Large intestine (tissue), 3 donors: ENCODE results near the gene HES5. TPM values are rescaled to one million over a fixed set of nuclear protein-coding genes. Genes with fewer than 3 reads are reported as not detected.
"Not testable (repeated sequence)": the region's sequence is repeated elsewhere in the genome, so short reads cannot be mapped to it uniquely, and the experiment has no call there.

Experiments used
- DNase-seq, 2 donors: peaks; one replicate each; pipeline versions ENCODE4 v3.0.0 to v3.0.0-alpha.2; 2013
- H3K27ac ChIP-seq: one replicate; pipeline ENCODE4 v1.5.1; 2013; ENCODE audit warnings: low read length
- H3K27me3 ChIP-seq: 2 replicates; pipeline ENCODE4 v1.6.1; 2013; ENCODE audit warnings: low read length; ENCODE audit not compliant: control insufficient read depth, insufficient read depth
- H3K36me3 ChIP-seq: 2 replicates; pipeline ENCODE4 v1.6.1; 2013; ENCODE audit warnings: low read length; ENCODE audit not compliant: control insufficient read depth, insufficient read depth
- H3K4me1 ChIP-seq: one replicate; pipeline ENCODE4 v1.6.1; 2013; ENCODE audit warnings: low read length; ENCODE audit not compliant: control insufficient read depth, insufficient read depth
- H3K4me3 ChIP-seq: one replicate; pipeline ENCODE4 v1.5.1; 2013; ENCODE audit warnings: low read length
- H3K9me3 ChIP-seq: one replicate; pipeline ENCODE4 v1.6.1; 2013; ENCODE audit warnings: mild to moderate bottlenecking, low read depth, low read length, moderate library complexity; ENCODE audit not compliant: control insufficient read depth
- WGBS: methylation state at CpG from one replicate; pipeline ENCODE4 v1.1.5; 2013; ENCODE audit warnings: low lambda C conversion rate; ENCODE audit not compliant: insufficient coverage; 5-methylcytosine and 5-hydroxymethylcytosine counted together
- polyA plus RNA-seq: library from polyadenylated mRNA; unstranded; fragments of 120-200 nt; gene quantifications from one replicate; pipeline ENCODE4 v1.2.1, GENCODE V29; 2013

The HES5 gene
- polyA plus RNA-seq, 1 donor: 0.31 TPM

- Histone ChIP-seq H3K4me3 (no peak overlapping the region), H3K27ac (no peak overlapping the region), H3K4me1 (peaks cover 28% of the 10 kb centered on the region), H3K9me3 (peaks cover 32% of the 10 kb centered on the region), H3K36me3 (peaks cover 3% of the 10 kb centered on the region), H3K27me3 (no peaks in the 10 kb centered on the region)
- WGBS: no CpG with 5 or more reads among the region's 17 CpGs
- DNase-seq: no peak
These were observed 39.0 kb upstream of the HES5 start for GRCh38 chr1:2569060-2569459.

- H3K4me3 ChIP-seq: not testable (repeated sequence)
- no CpG with 5 or more reads among the region's 17 CpGs for WGBS
These were observed 38.2 kb upstream of the HES5 start for GRCh38 chr1:2568187-2568816.

GRCh38 chr1:2567083-2567679, 37.1 kb upstream of the HES5 start:
- H3K9me3 ChIP-seq: peaks cover 17% of the 10 kb centered on the region
- peaks cover 47% of the 10 kb centered on the region for H3K4me1 ChIP-seq
- no peak for DNase-seq
- no peaks in the 10 kb centered on the region for H3K27me3 ChIP-seq
- no CpG with 5 or more reads among the region's 16 CpGs for WGBS
- no peak overlapping the region for H3K27ac ChIP-seq
- H3K36me3 ChIP-seq: peaks cover 21% of the 10 kb centered on the region
- H3K4me3 ChIP-seq: no peak overlapping the region

More at GRCh38 chr1:2568187-2568816, 38.2 kb upstream of the HES5 start:
- Histone ChIP-seq H3K4me1 (peaks cover 36% of the 10 kb centered on the region), H3K9me3 (peaks cover 25% of the 10 kb centered on the region), H3K36me3 (peaks cover 10% of the 10 kb centered on the region)
- not testable (repeated sequence) for H3K27me3 ChIP-seq, DNase-seq, H3K27ac ChIP-seq

GRCh38 chr1:2566101-2567045, 36.3 kb upstream of the HES5 start:
- Histone ChIP-seq H3K4me1 (peaks cover 51% of the 10 kb centered on the region), H3K9me3 (peaks cover 12% of the 10 kb centered on the region), H3K27ac (no peak overlapping the region), H3K4me3 (no peak overlapping the region), H3K36me3 (peaks cover 29% of the 10 kb centered on the region), H3K27me3 (no peaks in the 10 kb centered on the region)
- no peak for DNase-seq
- WGBS: 95% methylated on average over 4 of the region's 34 CpGs

GRCh38 chr1:2564815-2565374, 34.8 kb upstream of the HES5 start:
- peak overlapping the region; percentile 75 for H3K27ac ChIP-seq
- 20% methylated on average over 1 of the region's 14 CpGs for WGBS
- H3K9me3 ChIP-seq: peaks cover 4% of the 10 kb centered on the region
- no peaks in the 10 kb centered on the region for H3K27me3 ChIP-seq
- H3K4me1 ChIP-seq: peaks cover 63% of the 10 kb centered on the region
- H3K4me3 ChIP-seq: no peak overlapping the region
- DNase-seq: peak; percentile 51 to 85
- peaks cover 42% of the 10 kb centered on the region for H3K36me3 ChIP-seq

- Histone ChIP-seq H3K36me3 (peaks cover 49% of the 10 kb centered on the region), H3K27me3 (no peaks in the 10 kb centered on the region), H3K4me3 (no peak overlapping the region), H3K4me1 (peaks cover 69% of the 10 kb centered on the region), H3K27ac (peak overlapping the region; percentile 75), H3K9me3 (peaks cover 4% of the 10 kb centered on the region)
- no CpG with 5 or more reads among the region's 20 CpGs for WGBS
- DNase-seq: no peak
These were observed 34.1 kb upstream of the HES5 start for GRCh38 chr1:2564006-2564814.

- no CpG with 5 or more reads among the region's 18 CpGs for WGBS
- Histone ChIP-seq H3K4me3 (no peak overlapping the region), H3K36me3 (peaks cover 59% of the 10 kb centered on the region), H3K4me1 (peaks cover 79% of the 10 kb centered on the region), H3K9me3 (no peaks in the 10 kb centered on the region), H3K27ac (peak overlapping the region; percentile 75), H3K27me3 (no peaks in the 10 kb centered on the region)
- peak in 1 of 2 donors; percentile 62 for DNase-seq
These were observed 33.1 kb upstream of the HES5 start for GRCh38 chr1:2563205-2563604.

GRCh38 chr1:2561898-2562895, 32.1 kb upstream of the HES5 start:
- Histone ChIP-seq H3K4me3 (no peak overlapping the region), H3K27ac (peak overlapping the region; percentile 75), H3K27me3 (no peaks in the 10 kb centered on the region), H3K36me3 (peaks cover 63% of the 10 kb centered on the region), H3K4me1 (peaks cover 87% of the 10 kb centered on the region), H3K9me3 (no peaks in the 10 kb centered on the region)
- DNase-seq: no peak
- no CpG with 5 or more reads among the region's 24 CpGs for WGBS

- Histone ChIP-seq H3K27ac (peak overlapping the region; percentile 13), H3K27me3 (no peaks in the 10 kb centered on the region), H3K9me3 (no peaks in the 10 kb centered on the region), H3K4me1 (peaks cover 85% of the 10 kb centered on the region), H3K4me3 (no peak overlapping the region), H3K36me3 (peaks cover 63% of the 10 kb centered on the region)
- no CpG with 5 or more reads among the region's 11 CpGs for WGBS
- no peak for DNase-seq
These were observed 31.4 kb upstream of the HES5 start for GRCh38 chr1:2561446-2561845.
